AG04450 (cell line): ENCODE measurements around the gene RNF186. TPM values are rescaled to one million over a fixed set of nuclear protein-coding genes. Genes with fewer than 3 reads are reported as not detected.
A peak's percentile ranks its signal among the peaks of the same experiment; 100 is the strongest.

Source experiments
- CTCF ChIA-PET: fragments of 300-600, 350-600 bp; formaldehyde crosslinking; extraction: SDS; loops from one replicate; lab custom pipeline; 2022; ENCODE audit warnings: antibody characterized with exemption, inconsistent platforms; lab: Charles Lee
- POLR2A ChIA-PET: fragments of 350-600 bp; formaldehyde crosslinking; extraction: SDS; loops from one replicate; lab custom pipeline; 2021; ENCODE audit warnings: antibody characterized with exemption, inconsistent platforms; lab: Yijun Ruan, JAX
- DNase-seq: peaks from one replicate; pipeline ENCODE4 v3.0.0-alpha.2; 2011; ENCODE audit warnings: low read depth, low spot score
- H3K27ac ChIP-seq: one replicate; pipeline ENCODE4 v1.5.1; 2012; ENCODE audit warnings: low read depth, low read length, control low read depth
- H3K27me3 ChIP-seq: one replicate; pipeline ENCODE4 v1.6.0; 2012; ENCODE audit warnings: low read length; ENCODE audit not compliant: control insufficient read depth, insufficient read depth
- H3K4me3 ChIP-seq: 2 replicates; pipeline ENCODE4 v1.5.1; 2011; ENCODE audit warnings: mild to moderate bottlenecking, low read depth, low read length, control low read depth
- H3K9me3 ChIP-seq: 2 replicates; pipeline ENCODE4 v1.5.1; 2012; ENCODE audit warnings: low read length; ENCODE audit not compliant: control insufficient read depth, insufficient read depth
- CTCF ChIP-seq: IDR thresholded peaks from 2 replicates; pipeline ENCODE4 v1.5.1; 2011; ENCODE audit warnings: low read depth, low read length, control low read depth, inconsistent platforms
- polyA plus RNA-seq: library from polyadenylated mRNA; depleted of rRNA; stranded (reverse); fragments of >200 nt; gene quantifications from 2 replicates; pipeline ENCODE4 v1.2.3, GENCODE V29; 2011

RNF186 gene
- polyA plus RNA-seq, 1 experiment, result not detected

- ChIA-PET POLR2A (no interaction called here), CTCF (no interaction called here)
- Histone ChIP-seq H3K27me3 (peaks cover 9% of the 10 kb centered on the region), H3K9me3 (no peaks in the 10 kb centered on the region; the same call in 1 of the 2 replicates), H3K4me3 (peak within 1 kb of the TSS; percentile 66), H3K27ac (peak within 1 kb of the TSS; percentile 77)
- DNase-seq, result no peak
- TF ChIP-seq CTCF, result peak; percentile 47
Measured at GRCh38 chr1:19799230-19800075, 15.6 kb downstream of the RNF186 start, which contains the start of gene TMCO4. TMCO4 (minus strand) TSS chr1:19799916; CDS start chr1:19780758, 19,158 bp downstream.

GRCh38 chr1:19798486-19799229 is 16.4 kb downstream of the RNF186 start:
- ChIA-PET CTCF (interaction anchor here (1.5 kb wide), 1 partner anchor 83 kb away, joined by 6 read pairs; the partner anchor contains the start of gene OTUD3), POLR2A (no interaction called here)
- DNase-seq, result no peak
- H3K27me3 ChIP-seq, result peaks cover 5% of the 10 kb centered on the region
- H3K27ac ChIP-seq, result no peak overlapping the region
- no peak for TF ChIP-seq CTCF
- no peaks in the 10 kb centered on the region; the same call in 1 of the 2 replicates for H3K9me3 ChIP-seq
- H3K4me3 ChIP-seq, result no peak overlapping the region

GRCh38 chr1:19797827-19798226 is 17.3 kb downstream of the RNF186 start:
- H3K4me3 ChIP-seq, result no peak overlapping the region
- H3K27me3 ChIP-seq, result peaks cover 5% of the 10 kb centered on the region
- POLR2A ChIA-PET, result interaction anchor here (0.6 kb wide), 1 partner anchor 88 kb away, joined by 9 read pairs; no protein-coding TSS in a partner anchor
- H3K27ac ChIP-seq, result no peak overlapping the region
- no peak for DNase-seq
- no peak for TF ChIP-seq CTCF
- CTCF ChIA-PET, result interaction anchor here (1.5 kb wide), 1 partner anchor 84 kb away, joined by 6 read pairs; the partner anchor contains the start of gene OTUD3
- H3K9me3 ChIP-seq, result no peaks in the 10 kb centered on the region; the same call in 1 of the 2 replicates

GRCh38 chr1:19794583-19794982 is 20.5 kb downstream of the RNF186 start:
- ChIA-PET POLR2A (no interaction called here), CTCF (no interaction called here)
- DNase-seq, result no peak

More at GRCh38 chr1:19794583-19794982, 20.5 kb downstream of the RNF186 start:
- TF ChIP-seq CTCF, result no peak
- H3K4me3 ChIP-seq, result no peak overlapping the region
- H3K27me3 ChIP-seq, result no peaks in the 10 kb centered on the region
- H3K27ac ChIP-seq, result no peak overlapping the region
- H3K9me3 ChIP-seq, result no peaks in the 10 kb centered on the region
